Measurements from ENCODE around the gene IGSF10. TPM values are rescaled to one million over a fixed set of nuclear protein-coding genes. Genes with fewer than 3 reads are reported as not detected.

Gene IGSF10
- total and polyA plus RNA-seq, 4 donors: 6.8 to 62.9 (median 20.5) TPM

- Histone ChIP-seq H3K4me1 (ENCODE audit: control insufficient read depth in 5 of 5, insufficient read depth in 5 of 5, low read length in 5 of 5) (peaks cover 0 to 1% (median 0%) of the 10 kb centered on the region in 5 donors), H3K27ac (ENCODE audit: low read depth in 1 of 2, low read length in 1 of 2) (no peak overlapping the region), H3K4me3 (no peak overlapping the region), H3K9me3 (ENCODE audit: control insufficient read depth in 4 of 4, insufficient read depth in 3 of 4, low read length in 3 of 4) (peaks cover 0 to 2% (median 0%) of the 10 kb centered on the region in 4 donors), H3K36me3 (ENCODE audit: control insufficient read depth in 4 of 4, insufficient read depth in 4 of 4, low read length in 4 of 4) (no peaks in the 10 kb centered on the region), H3K9ac (ENCODE audit: insufficient read depth in 1 of 2, low read length in 2 of 2) (no peak overlapping the region), H3K27me3 (ENCODE audit: control insufficient read depth in 3 of 3, insufficient read depth in 3 of 3, low read length in 2 of 3) (no peaks in the 10 kb centered on the region)
- ATAC-seq (ENCODE audit: insufficient read depth, low FRiP score) (no peak), DNase-seq (no peak)
- WGBS, 2 donors: 66 to 73% methylated on average over 4 of the region's 4 CpGs
- no peak for TF ChIP-seq CTCF (IDR thresholded peaks at IDR 0.05; ENCODE audit: control extremely low read depth, extremely low read depth)
These were observed 35.1 kb downstream of the IGSF10 start for GRCh38 chr3:151425627-151426340.

GRCh38 chr3:151423091-151423490 lies 37.8 kb downstream of the IGSF10 start:
- WGBS, 2 donors: 87 to 90% methylated on average over 5 of the region's 5 CpGs
- Histone ChIP-seq H3K4me1 (ENCODE audit: control insufficient read depth in 5 of 5, insufficient read depth in 5 of 5, low read length in 5 of 5) (peaks cover 0 to 1% (median 0%) of the 10 kb centered on the region in 5 donors), H3K4me3 (no peak overlapping the region), H3K27ac (ENCODE audit: low read depth in 1 of 2, low read length in 1 of 2) (no peak overlapping the region), H3K27me3 (ENCODE audit: control insufficient read depth in 3 of 3, insufficient read depth in 3 of 3, low read length in 2 of 3) (no peaks in the 10 kb centered on the region), H3K9me3 (ENCODE audit: control insufficient read depth in 4 of 4, insufficient read depth in 3 of 4, low read length in 3 of 4) (peaks cover 0 to 4% (median 0%) of the 10 kb centered on the region in 4 donors), H3K36me3 (ENCODE audit: control insufficient read depth in 4 of 4, insufficient read depth in 4 of 4, low read length in 4 of 4) (no peaks in the 10 kb centered on the region), H3K9ac (ENCODE audit: insufficient read depth in 1 of 2, low read length in 2 of 2) (no peak overlapping the region)
- no peak for DNase-seq
- no peak for ATAC-seq (ENCODE audit: insufficient read depth, low FRiP score)
- no peak for TF ChIP-seq CTCF (IDR thresholded peaks at IDR 0.05; ENCODE audit: control extremely low read depth, extremely low read depth)

- ATAC-seq (ENCODE audit: insufficient read depth, low FRiP score) (no peak), DNase-seq (no peak)
- Histone ChIP-seq H3K36me3 (ENCODE audit: control insufficient read depth in 4 of 4, insufficient read depth in 4 of 4, low read length in 4 of 4) (no peaks in the 10 kb centered on the region), H3K4me3 (no peak overlapping the region), H3K9ac (ENCODE audit: insufficient read depth in 1 of 2, low read length in 2 of 2) (no peak overlapping the region), H3K9me3 (ENCODE audit: control insufficient read depth in 4 of 4, insufficient read depth in 3 of 4, low read length in 3 of 4) (peaks cover 0 to 4% (median 0%) of the 10 kb centered on the region in 4 donors), H3K4me1 (ENCODE audit: control insufficient read depth in 5 of 5, insufficient read depth in 5 of 5, low read length in 5 of 5) (peaks cover 0 to 1% (median 0%) of the 10 kb centered on the region in 5 donors), H3K27me3 (ENCODE audit: control insufficient read depth in 3 of 3, insufficient read depth in 3 of 3, low read length in 2 of 3) (no peaks in the 10 kb centered on the region), H3K27ac (ENCODE audit: low read depth in 1 of 2, low read length in 1 of 2) (no peak overlapping the region)
- WGBS, 2 donors: 51 to 64% methylated on average over 4 of the region's 4 CpGs
- TF ChIP-seq CTCF (IDR thresholded peaks at IDR 0.05; ENCODE audit: control extremely low read depth, extremely low read depth): no peak
These were observed 38.9 kb downstream of the IGSF10 start for GRCh38 chr3:151421938-151422337.

All from lung (tissue), 12 donors.